WTC11 (cell line): ENCODE measurements around the gene HMGB1. TPM values are rescaled to one million over a fixed set of nuclear protein-coding genes. Genes with fewer than 3 reads are reported as not detected.
"Not testable (repeated sequence)": the region's sequence is repeated elsewhere in the genome, so short reads cannot be mapped to it uniquely, and the experiment has no call there.

ENCODE experiments used
- ATAC-seq: fragments of 200-7000 bp; cut with Tn5 transposase; 2 replicates; pipeline ENCODE4 v1.10.0; 2021; ENCODE audit warnings: mild to moderate bottlenecking, moderate library complexity
- CTCF ChIA-PET: fragments of 300-600 bp; sonication (Branson Sonifier 250); formaldehyde crosslinking; loops from one replicate; lab custom pipeline; 2021; ENCODE audit warnings: antibody characterized with exemption; lab: Charles Lee
- POLR2A ChIA-PET: fragments of 350-600 bp; sonication (Branson Sonifier 250); formaldehyde crosslinking; loops from one replicate; lab custom pipeline; 2021; ENCODE audit warnings: antibody characterized with exemption; lab: Charles Lee
- DNase-seq: peaks from one replicate; pipeline ENCODE4 v3.0.0; 2021; ENCODE audit warnings: low spot score
- H3K27ac Mint-ChIP-seq: 2 replicates; pipeline ENCODE4 v1.8.0; 2021; ENCODE audit warnings: mixed read lengths
- H3K27me3 Mint-ChIP-seq: 2 replicates; pipeline ENCODE4 v1.8.0; 2021; ENCODE audit warnings: low read depth, mild to moderate bottlenecking, moderate library complexity, mixed read lengths
- H3K36me3 Mint-ChIP-seq: 2 replicates; pipeline ENCODE4 v1.8.0; 2021; ENCODE audit warnings: mixed read lengths
- H3K4me1 Mint-ChIP-seq: 2 replicates; pipeline ENCODE4 v1.8.0; 2022; ENCODE audit warnings: mixed read lengths
- H3K4me3 Mint-ChIP-seq: 2 replicates; pipeline ENCODE4 v1.8.0; 2021; ENCODE audit warnings: mild to moderate bottlenecking, moderate library complexity, mixed read lengths
- H3K9me3 Mint-ChIP-seq: 2 replicates; pipeline ENCODE4 v1.8.0; 2021; ENCODE audit warnings: mixed read lengths
- ATF1 ChIP-seq: sonication (generic); formaldehyde crosslinking; IDR thresholded peaks from 2 replicates; pipeline ENCODE4 v1.8.1; 2023; ENCODE audit warnings: mild to moderate bottlenecking, moderate library complexity, missing genetic modification reagents
- ATF3 ChIP-seq: sonication (generic); formaldehyde crosslinking; conservative IDR thresholded peaks from 2 replicates; pipeline ENCODE4 v1.8.1; 2022; ENCODE audit warnings: mild to moderate bottlenecking, missing genetic modification reagents
- ATF6 ChIP-seq: sonication (generic); formaldehyde crosslinking; IDR thresholded peaks from 2 replicates; pipeline ENCODE4 v1.8.1; 2023; ENCODE audit warnings: mild to moderate bottlenecking, missing genetic modification reagents
- CDX4 ChIP-seq: fragments of 250-450 bp; sonication (Bioruptor Pico); IDR thresholded peaks from 2 replicates; pipeline ENCODE4 v1.9.0; 2021; ENCODE audit warnings: moderate library complexity, mild to moderate bottlenecking, inconsistent platforms, borderline replicate concordance
- CREM ChIP-seq: sonication (generic); formaldehyde crosslinking; IDR thresholded peaks from 2 replicates; pipeline ENCODE4 v1.8.1; 2022; ENCODE audit warnings: mild to moderate bottlenecking, missing genetic modification reagents, moderate library complexity
- EMX1 ChIP-seq: fragments of 250-450 bp; sonication (Bioruptor Pico); IDR thresholded peaks from 2 replicates; pipeline ENCODE4 v1.8.0; 2021; ENCODE audit warnings: mild to moderate bottlenecking
- FOXK1 ChIP-seq: sonication (generic); formaldehyde crosslinking; IDR thresholded peaks from 2 replicates; pipeline ENCODE4 v1.8.0; 2022; ENCODE audit warnings: mild to moderate bottlenecking, moderate library complexity, missing genetic modification reagents
- FOXP1 ChIP-seq: sonication (generic); formaldehyde crosslinking; IDR thresholded peaks from 2 replicates; pipeline ENCODE4 v1.8.0; 2022; ENCODE audit warnings: missing genetic modification reagents, mild to moderate bottlenecking, moderate library complexity, borderline replicate concordance
- GTF2I ChIP-seq: fragments of 250-450 bp; sonication (Bioruptor Pico); conservative IDR thresholded peaks from 2 replicates; pipeline ENCODE4 v1.4.0; 2021; ENCODE audit warnings: mild to moderate bottlenecking
- HMGA2 ChIP-seq: fragments of 250-450 bp; sonication (Bioruptor Pico); IDR thresholded peaks from 2 replicates; pipeline ENCODE4 v1.4.0; 2021; ENCODE audit warnings: mild to moderate bottlenecking, moderate library complexity
- JAZF1 ChIP-seq: fragments of 250-450 bp; sonication (Bioruptor Pico); IDR thresholded peaks from 2 replicates; pipeline ENCODE4 v1.9.0; 2021; ENCODE audit warnings: moderate library complexity, mild to moderate bottlenecking, inconsistent platforms
- JUN ChIP-seq: sonication (generic); formaldehyde crosslinking; IDR thresholded peaks from 2 replicates; pipeline ENCODE4 v1.8.0; 2023; ENCODE audit warnings: mild to moderate bottlenecking, missing genetic modification reagents
- KAT7 ChIP-seq: sonication (generic); formaldehyde crosslinking; IDR thresholded peaks from 2 replicates; pipeline ENCODE4 v1.8.1; 2023; ENCODE audit warnings: missing genetic modification reagents, mild to moderate bottlenecking, borderline replicate concordance
- NFATC4 ChIP-seq: fragments of 250-450 bp; sonication (Bioruptor Pico); IDR thresholded peaks from 2 replicates; pipeline ENCODE4 v1.9.0; 2021; ENCODE audit warnings: mild to moderate bottlenecking
- NR1H2 ChIP-seq: sonication (generic); formaldehyde crosslinking; IDR thresholded peaks from 2 replicates; pipeline ENCODE4 v1.9.0; 2021; ENCODE audit warnings: mild to moderate bottlenecking, moderate library complexity, missing genetic modification reagents
- NR3C1 ChIP-seq: sonication (generic); formaldehyde crosslinking; conservative IDR thresholded peaks from 2 replicates; pipeline ENCODE4 v1.8.1; 2023; ENCODE audit warnings: low read depth, mild to moderate bottlenecking, missing genetic modification reagents
- RELA ChIP-seq: sonication (generic); formaldehyde crosslinking; IDR thresholded peaks from 2 replicates; pipeline ENCODE4 v1.8.1; 2022; ENCODE audit warnings: missing genetic modification reagents, mild to moderate bottlenecking, borderline replicate concordance
- SMAD3 ChIP-seq: sonication (generic); formaldehyde crosslinking; IDR thresholded peaks from 2 replicates; pipeline ENCODE4 v1.8.0; 2022; ENCODE audit warnings: missing genetic modification reagents, mild to moderate bottlenecking, borderline replicate concordance
- SMAD4 ChIP-seq: sonication (generic); formaldehyde crosslinking; IDR thresholded peaks from 2 replicates; pipeline ENCODE4 v1.8.0; 2022; ENCODE audit warnings: mild to moderate bottlenecking, missing genetic modification reagents
- SP1 ChIP-seq: sonication (generic); formaldehyde crosslinking; conservative IDR thresholded peaks from 2 replicates; pipeline ENCODE4 v1.8.1; 2022; ENCODE audit warnings: missing genetic modification reagents
- ZNF121 ChIP-seq: sonication (generic); formaldehyde crosslinking; IDR thresholded peaks from 2 replicates; pipeline ENCODE4 v1.8.0; 2023; ENCODE audit warnings: missing genetic modification reagents
- ZNF219 ChIP-seq: sonication (generic); formaldehyde crosslinking; IDR thresholded peaks from 2 replicates; pipeline ENCODE4 v1.8.0; 2023; ENCODE audit warnings: missing genetic modification reagents, mild to moderate bottlenecking, borderline replicate concordance
- ZNF232 ChIP-seq: sonication (generic); formaldehyde crosslinking; IDR thresholded peaks from 2 replicates; pipeline ENCODE4 v1.8.0; 2022; ENCODE audit warnings: mild to moderate bottlenecking, missing genetic modification reagents
- ZNF396 ChIP-seq: fragments of 250-450 bp; sonication (Bioruptor Pico); IDR thresholded peaks from 2 replicates; pipeline ENCODE4 v1.8.0; 2021; ENCODE audit warnings: mild to moderate bottlenecking, moderate library complexity, borderline replicate concordance
- total RNA-seq: library from RNA; stranded (reverse); gene quantifications from 3 replicates; pipeline ENCODE4 v1.2.3, GENCODE V29; 2021
- TF ChIP-seq, protein P1 (sequence below): sonication (generic); formaldehyde crosslinking; IDR thresholded peaks from 2 replicates; pipeline ENCODE4 v1.8.0; 2023; ENCODE audit warnings: missing genetic modification reagents
- TF ChIP-seq, protein P2 (sequence below): sonication (generic); formaldehyde crosslinking; IDR thresholded peaks from 2 replicates; pipeline ENCODE4 v1.8.1; 2022; ENCODE audit warnings: low read depth, mild to moderate bottlenecking, moderate library complexity, missing genetic modification reagents, borderline replicate concordance

The HMGB1 gene
- total RNA-seq, 1 experiment from 2014 or later, result 640 TPM

DNA sequence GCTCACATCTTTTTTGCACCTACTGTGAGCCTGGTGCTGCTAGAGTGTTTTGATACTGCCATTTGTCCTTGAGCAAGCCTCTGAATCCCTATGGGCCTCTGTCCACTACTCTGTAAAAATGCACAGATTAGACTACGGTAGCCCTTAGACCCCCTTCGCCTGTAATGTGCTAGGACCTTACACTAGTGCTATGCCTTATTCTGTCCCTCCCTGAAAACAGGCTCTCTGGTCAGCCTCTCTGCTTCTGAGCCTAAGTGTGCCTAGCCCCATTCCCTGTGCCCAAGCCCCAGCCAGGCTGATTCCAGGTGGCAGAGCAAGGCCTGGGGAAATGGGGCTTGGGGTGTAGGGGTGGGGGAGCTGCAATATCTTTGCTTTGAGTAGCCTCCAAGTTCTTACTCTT lies 10.7 kb downstream of the HMGB1 start (continued):
- TF ChIP-seq SP1 (CRISPR knock-in tag) (no peak), JUN (CRISPR knock-in tag) (no peak), SMAD4 (CRISPR knock-in tag) (no peak), ATF3 (CRISPR knock-in tag) (no peak), ZNF396 (CRISPR knock-in tag) (no peak), CREM (no peak), NFATC4 (CRISPR knock-in tag) (no peak), NR1H2 (CRISPR knock-in tag) (no peak), FOXK1 (CRISPR knock-in tag) (no peak)

- no peak for DNase-seq
- TF ChIP-seq, protein P1, sequence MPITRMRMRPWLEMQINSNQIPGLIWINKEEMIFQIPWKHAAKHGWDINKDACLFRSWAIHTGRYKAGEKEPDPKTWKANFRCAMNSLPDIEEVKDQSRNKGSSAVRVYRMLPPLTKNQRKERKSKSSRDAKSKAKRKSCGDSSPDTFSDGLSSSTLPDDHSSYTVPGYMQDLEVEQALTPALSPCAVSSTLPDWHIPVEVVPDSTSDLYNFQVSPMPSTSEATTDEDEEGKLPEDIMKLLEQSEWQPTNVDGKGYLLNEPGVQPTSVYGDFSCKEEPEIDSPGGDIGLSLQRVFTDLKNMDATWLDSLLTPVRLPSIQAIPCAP, result no peak
- TF ChIP-seq ATF1 (no peak), ZNF219 (CRISPR knock-in tag) (no peak), EMX1 (no peak), NR3C1 (CRISPR knock-in tag) (no peak), JAZF1 (CRISPR knock-in tag) (no peak), ZNF232 (no peak), HMGA2 (CRISPR knock-in tag) (no peak), GTF2I (CRISPR knock-in tag) (no peak), KAT7 (CRISPR knock-in tag) (no peak), SMAD3 (CRISPR knock-in tag) (no peak), FOXP1 (CRISPR knock-in tag) (no peak), ATF6 (CRISPR knock-in tag) (no peak), RELA (no peak), JUN (CRISPR knock-in tag) (no peak), CDX4 (CRISPR knock-in tag) (no peak), ZNF121 (no peak)
- TF ChIP-seq, protein P2, sequence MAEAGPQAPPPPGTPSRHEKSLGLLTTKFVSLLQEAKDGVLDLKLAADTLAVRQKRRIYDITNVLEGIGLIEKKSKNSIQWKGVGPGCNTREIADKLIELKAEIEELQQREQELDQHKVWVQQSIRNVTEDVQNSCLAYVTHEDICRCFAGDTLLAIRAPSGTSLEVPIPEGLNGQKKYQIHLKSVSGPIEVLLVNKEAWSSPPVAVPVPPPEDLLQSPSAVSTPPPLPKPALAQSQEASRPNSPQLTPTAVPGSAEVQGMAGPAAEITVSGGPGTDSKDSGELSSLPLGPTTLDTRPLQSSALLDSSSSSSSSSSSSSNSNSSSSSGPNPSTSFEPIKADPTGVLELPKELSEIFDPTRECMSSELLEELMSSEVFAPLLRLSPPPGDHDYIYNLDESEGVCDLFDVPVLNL (CRISPR knock-in tag), result no peak
- TF ChIP-seq, all 79 proteins: peak for 0
- POLR2A ChIA-PET, result interaction anchor here (0.7 kb wide), 1 partner anchor 57 kb away, joined by 5 read pairs; no protein-coding TSS in a partner anchor
- CTCF ChIA-PET, result no interaction called here
- ATAC-seq, result no peak
- H3K27ac Mint-ChIP-seq, result no peak overlapping the region
- H3K9me3 Mint-ChIP-seq, result no peaks in the 10 kb centered on the region
- no peaks in the 10 kb centered on the region for H3K36me3 Mint-ChIP-seq
- H3K27me3 Mint-ChIP-seq, result no peaks in the 10 kb centered on the region
- no peak overlapping the region for H3K4me3 Mint-ChIP-seq
- H3K4me1 Mint-ChIP-seq, result no peaks in the 10 kb centered on the region
Observed at GRCh38 chr13:30453727-30454126, 12.0 kb downstream of the HMGB1 start.

DNA sequence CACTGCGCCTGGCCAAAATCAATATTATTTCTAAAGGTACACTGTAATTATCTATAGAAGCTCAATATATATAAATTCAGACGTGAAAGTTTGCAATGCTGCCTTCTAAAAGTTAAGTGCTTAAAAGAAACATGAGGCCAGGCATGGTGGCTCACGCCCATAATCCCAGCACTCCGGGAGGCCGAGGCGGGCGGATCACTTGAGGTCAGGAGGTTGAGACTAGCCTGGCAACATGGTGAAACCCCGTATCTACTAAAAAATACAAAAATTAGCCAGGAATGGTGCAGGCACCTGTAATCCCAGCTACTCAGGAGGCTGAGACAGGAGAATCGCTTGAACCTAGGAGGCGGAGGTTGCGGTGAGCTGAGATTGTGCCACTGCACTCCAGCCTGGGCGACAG lies 14.3 kb downstream of the HMGB1 start:
- DNase-seq, POLR2A ChIA-PET, H3K36me3 Mint-ChIP-seq, ATAC-seq, H3K9me3 Mint-ChIP-seq, H3K27me3 Mint-ChIP-seq, H3K27ac Mint-ChIP-seq, CTCF ChIA-PET, H3K4me1 Mint-ChIP-seq, H3K4me3 Mint-ChIP-seq: not testable (repeated sequence)
